Activated CD8-positive, alpha-beta T cell treated with anti-CD3 and anti-CD28 coated beads, Interleukin-2, amount 10 ng/mL, durations not matched to agents 7 days and 5 days (primary cell): ENCODE measurements around the gene ASPRV1. TPM values are rescaled to one million over a fixed set of nuclear protein-coding genes. Genes with fewer than 3 reads are reported as not detected.

Experiments
- ATAC-seq: fragments of 150-1000 bp; cut with Tn5 transposase; one replicate; pipeline ENCODE4 v1.10.0; 2021; ENCODE audit warnings: moderate library complexity
- CTCF ChIA-PET: fragments of 350-600 bp; sonication (Branson Sonifier 250); formaldehyde crosslinking; loops from one replicate; lab custom pipeline; 2021; ENCODE audit warnings: antibody characterized with exemption; lab: Charles Lee
- POLR2A ChIA-PET: fragments of 350-600 bp; sonication (Branson Sonifier 250); formaldehyde crosslinking; loops from one replicate; lab custom pipeline; 2021; ENCODE audit warnings: antibody characterized with exemption; lab: Charles Lee
- DNase-seq: peaks from one replicate; pipeline ENCODE4 v3.0.0-alpha.2; 2020
- H3K27ac Mint-ChIP-seq: one replicate; pipeline ENCODE4 v1.8.0; 2021; ENCODE audit warnings: mild to moderate bottlenecking, mixed read lengths
- H3K27me3 Mint-ChIP-seq: one replicate; pipeline ENCODE4 v1.8.0; 2021; ENCODE audit warnings: low read depth, mixed read lengths
- H3K36me3 Mint-ChIP-seq: one replicate; pipeline ENCODE4 v1.8.0; 2021; ENCODE audit warnings: low read depth, mixed read lengths
- H3K4me1 Mint-ChIP-seq: one replicate; pipeline ENCODE4 v1.8.0; 2021; ENCODE audit warnings: low read depth, mixed read lengths
- H3K4me3 Mint-ChIP-seq: one replicate; pipeline ENCODE4 v1.8.0; 2021; ENCODE audit warnings: mild to moderate bottlenecking, mixed read lengths
- H3K9me3 Mint-ChIP-seq: one replicate; pipeline ENCODE4 v1.8.0; 2022; ENCODE audit warnings: mixed read lengths; ENCODE audit not compliant: insufficient read depth
- total RNA-seq, 2 experiments: library from RNA; stranded (reverse); gene quantifications; one replicate each; pipeline ENCODE4 v1.2.3, GENCODE V29; 2021

ASPRV1 gene
- total RNA-seq, 2 experiments from 2014 or later, result 0.74 to 0.78 TPM

DNA sequence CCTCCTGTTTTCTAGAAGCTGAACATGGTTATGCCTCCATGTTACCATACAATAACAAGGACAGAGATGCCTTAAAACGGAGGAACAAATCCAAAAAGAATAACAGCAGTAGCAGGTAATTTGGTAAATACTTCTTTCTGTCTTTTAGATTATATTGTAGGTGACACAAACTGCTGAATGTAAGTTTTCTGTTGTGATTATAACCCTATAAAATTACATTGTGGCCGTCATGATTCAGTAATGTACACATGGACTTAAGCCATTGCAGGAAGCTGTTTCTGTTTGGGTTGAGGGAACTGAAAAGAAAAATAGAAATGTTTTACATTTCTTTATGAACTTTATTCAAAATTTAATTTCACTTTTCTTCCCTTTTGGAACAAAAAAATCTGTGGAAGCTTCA lies 45.3 kb downstream of the ASPRV1 start:
- H3K27ac Mint-ChIP-seq, result no peak overlapping the region
- ATAC-seq (no peak), DNase-seq (no peak)
- ChIA-PET POLR2A (interaction anchor here (0.6 to 4.2 kb wide), 10 partner anchors 11 to 275 kb away, joined by 3 to 28 read pairs (median 4); partner anchors contain the start of gene C2orf42), CTCF (interaction anchor here (0.8 to 6.5 kb wide), 5 partner anchors 8 to 275 kb away, joined by 3 to 142 read pairs (median 42); partner anchors contain the start of gene C2orf42)
- H3K27me3 Mint-ChIP-seq, result no peaks in the 10 kb centered on the region
- no peaks in the 10 kb centered on the region for H3K9me3 Mint-ChIP-seq
- peaks cover 42% of the 10 kb centered on the region for H3K4me1 Mint-ChIP-seq
- peaks cover 28% of the 10 kb centered on the region for H3K36me3 Mint-ChIP-seq
- peak overlapping the region; percentile 63 for H3K4me3 Mint-ChIP-seq

DNA sequence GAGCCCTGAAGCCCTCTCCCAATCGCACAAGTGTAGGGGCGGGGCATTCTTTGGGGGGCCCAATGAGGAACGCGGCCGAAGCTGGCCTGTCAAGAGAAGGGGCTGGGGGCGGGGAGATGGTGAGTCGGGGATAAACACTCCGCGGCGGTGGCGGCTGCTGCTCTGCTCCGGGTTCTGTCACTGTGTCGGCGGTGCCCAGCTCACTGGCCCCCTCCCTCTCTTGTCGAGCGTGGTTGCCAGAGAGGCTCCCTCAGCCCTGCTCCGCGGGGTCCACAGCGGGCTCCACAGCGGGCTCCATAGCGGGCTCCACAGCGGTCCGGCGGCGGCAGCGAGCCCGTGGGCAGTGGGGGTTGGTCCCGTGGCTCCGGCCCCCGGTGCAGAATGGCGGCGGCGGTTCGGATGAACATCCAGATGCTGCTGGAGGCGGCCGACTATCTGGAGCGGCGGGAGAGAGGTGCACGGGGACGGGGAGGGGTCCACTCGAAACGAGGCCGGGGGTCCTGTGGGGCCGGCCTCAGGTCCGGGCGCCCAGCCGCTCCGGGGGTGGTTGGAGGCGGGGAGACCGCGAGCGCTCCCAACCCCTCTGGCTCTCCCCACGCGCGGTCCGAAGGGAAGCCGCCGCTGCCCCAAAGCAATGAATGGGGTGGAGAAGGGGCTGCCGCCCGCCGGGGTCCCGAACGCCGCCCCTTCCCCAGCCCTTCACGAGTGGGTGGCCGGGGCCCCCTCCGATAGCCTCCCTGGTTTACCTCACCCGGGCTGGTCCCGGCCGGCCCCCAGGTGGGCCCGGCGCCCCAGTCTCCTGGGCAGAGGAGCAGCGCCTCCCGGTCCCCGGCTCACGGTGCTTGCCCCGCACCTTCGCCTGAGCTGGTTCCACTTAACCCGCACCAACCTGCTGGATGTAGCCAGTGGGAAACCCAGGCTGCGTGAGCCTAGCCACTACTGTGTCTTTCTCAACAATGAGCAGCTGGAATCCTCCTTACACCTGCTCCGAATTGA lies 46.2 kb downstream of the ASPRV1 start, which contains the start of gene MXD1:
Gene MXD1 (plus strand): TSS at position 160 of the 996 bp plus-strand sequence. CDS start 222 bp downstream, at position 382.
- H3K27ac Mint-ChIP-seq, result peak within 1 kb of the TSS; percentile 87
- H3K4me3 Mint-ChIP-seq, result peak within 1 kb of the TSS; percentile 84
- no peaks in the 10 kb centered on the region for H3K9me3 Mint-ChIP-seq
- no peak for ATAC-seq
- peaks cover 42% of the 10 kb centered on the region for H3K4me1 Mint-ChIP-seq
- POLR2A ChIA-PET, result interaction anchor here (0.6 to 4.2 kb wide), 33 partner anchors 9 to 378 kb away, joined by 3 to 44 read pairs (median 5); partner anchors contain the start of genes C2orf42, PCBP1, PCYOX1 and SNRNP27
- DNase-seq, result peak; percentile 30
- CTCF ChIA-PET, result interaction anchor here (0.6 to 6.5 kb wide), 33 partner anchors 8 to 388 kb away, joined by 3 to 142 read pairs (median 5); partner anchors contain the start of genes C2orf42, FAM136A, PCYOX1 and SNRNP27
- no peaks in the 10 kb centered on the region for H3K27me3 Mint-ChIP-seq
- peaks cover 26% of the 10 kb centered on the region for H3K36me3 Mint-ChIP-seq

DNA sequence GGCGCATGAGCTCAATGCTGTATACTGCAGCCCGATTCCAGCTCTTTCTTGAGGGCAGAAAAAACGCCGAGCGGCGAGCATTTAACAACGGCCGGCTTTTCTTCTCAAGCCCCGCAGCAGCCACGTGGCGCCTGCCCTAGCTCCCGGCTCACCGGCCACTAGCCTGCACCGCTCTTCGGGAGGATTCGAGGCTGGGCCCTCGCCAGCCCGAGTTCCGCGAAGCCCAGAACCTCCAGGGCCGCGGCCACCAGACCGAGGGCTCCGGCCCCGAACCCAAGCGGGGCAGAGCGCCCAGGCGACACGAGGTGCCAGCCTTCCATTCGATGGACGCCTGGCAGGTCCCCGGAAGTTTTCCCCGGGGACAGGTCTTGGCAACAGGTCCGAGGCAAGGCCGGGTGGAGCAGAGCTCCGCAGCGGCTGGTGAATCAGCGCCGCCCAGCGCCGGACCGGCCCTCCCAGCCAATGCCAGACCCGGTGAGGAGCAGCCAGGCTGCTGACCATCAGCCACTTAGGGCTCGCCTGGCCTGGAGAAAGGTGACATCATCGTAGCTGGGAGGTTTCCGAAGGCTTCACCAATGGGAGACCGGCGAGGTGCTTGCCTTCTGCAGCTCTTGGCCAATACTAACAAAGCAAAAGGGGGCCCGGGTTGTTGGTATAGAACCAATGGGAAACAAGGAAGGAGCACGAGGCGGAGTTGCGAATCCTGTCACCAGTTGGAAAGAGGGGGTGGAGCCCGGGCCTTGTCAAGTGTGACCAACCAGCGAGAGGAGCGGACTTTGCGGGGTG lies 47.1 kb downstream of the ASPRV1 start:
- H3K27me3 Mint-ChIP-seq, result no peaks in the 10 kb centered on the region
- POLR2A ChIA-PET, result interaction anchor here (0.6 to 4.2 kb wide), 33 partner anchors 10 to 387 kb away, joined by 3 to 44 read pairs (median 5); partner anchors contain the start of genes C2orf42, FAM136A, PCBP1 and PCYOX1
- CTCF ChIA-PET, result interaction anchor here (0.7 to 6.5 kb wide), 41 partner anchors 8 to 389 kb away, joined by 3 to 142 read pairs (median 4); partner anchors contain the start of genes C2orf42, FAM136A, PCBP1 and PCYOX1
- H3K27ac Mint-ChIP-seq, result peak overlapping the region; percentile 87
- peak overlapping the region; percentile 84 for H3K4me3 Mint-ChIP-seq
- peaks cover 42% of the 10 kb centered on the region for H3K4me1 Mint-ChIP-seq
- peaks cover 23% of the 10 kb centered on the region for H3K36me3 Mint-ChIP-seq
- ATAC-seq (peak; percentile 93), DNase-seq (peak; percentile 100)
- no peaks in the 10 kb centered on the region for H3K9me3 Mint-ChIP-seq

DNA sequence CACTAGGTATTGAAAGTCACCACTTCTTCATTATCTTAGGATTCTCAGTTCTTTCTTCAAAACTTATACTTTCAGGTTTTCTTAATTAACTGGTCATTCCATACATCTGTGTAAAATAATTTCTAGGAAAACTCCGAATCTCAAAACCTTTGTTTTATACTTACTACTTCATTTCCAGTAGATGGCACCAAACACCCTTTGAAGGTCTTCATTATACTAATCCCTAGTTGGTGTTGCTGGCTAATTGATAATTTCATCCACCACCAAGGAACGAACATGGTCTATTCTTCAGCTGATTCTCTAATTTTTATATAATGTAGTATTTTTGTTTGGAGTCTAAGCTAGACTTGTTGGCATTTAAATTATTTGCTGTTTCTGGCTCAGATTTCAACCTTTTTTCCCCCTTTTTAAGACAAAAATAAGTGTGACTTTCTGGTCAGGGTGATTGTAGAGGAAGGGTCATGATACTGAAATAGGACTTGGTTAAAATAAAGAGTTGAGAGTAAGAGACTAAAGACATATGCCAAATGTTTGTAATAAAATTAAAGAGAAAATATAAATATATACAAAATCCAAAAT lies 49.4 kb downstream of the ASPRV1 start:
- Mint-ChIP-seq H3K27me3 (no peaks in the 10 kb centered on the region), H3K4me3 (no peak overlapping the region), H3K4me1 (peaks cover 30% of the 10 kb centered on the region), H3K27ac (no peak overlapping the region), H3K9me3 (no peaks in the 10 kb centered on the region), H3K36me3 (peaks cover 23% of the 10 kb centered on the region)
- ATAC-seq (no peak), DNase-seq (no peak)
- CTCF ChIA-PET, result interaction anchor here (0.7 to 6.5 kb wide), 36 partner anchors 10 to 391 kb away, joined by 3 to 142 read pairs (median 4); partner anchors contain the start of genes C2orf42, FAM136A, PCYOX1 and SNRPG
- POLR2A ChIA-PET, result interaction anchor here (1.5 to 3.4 kb wide), 2 partner anchors 156 to 180 kb away, joined by 4 to 11 read pairs; no protein-coding TSS in a partner anchor

Other genes starting within 250 kb of the ASPRV1 start
- gene ANXA4, start 219.5 kb downstream of the ASPRV1 start, total RNA-seq, result 10 to 100 TPM; 53.5 to 59.5 TPM
- gene GMCL1, start 132.0 kb downstream of the ASPRV1 start, total RNA-seq, result 10 to 100 TPM; 25.4 to 31.6 TPM
- gene SNRNP27, start 67.7 kb downstream of the ASPRV1 start, total RNA-seq, result 10 to 100 TPM; 53.0 to 56.0 TPM
- 10 to 100 TPM in 1 of 2 experiments, 1 to 10 TPM in 1; 7.7 to 10.2 TPM for gene MXD1, start 46.5 kb downstream of the ASPRV1 start, total RNA-seq
- gene PCBP1, start 125.8 kb upstream of the ASPRV1 start, total RNA-seq, result 100 to 1,000 TPM; 516 to 518 TPM
- gene C2orf42, start 229.4 kb upstream of the ASPRV1 start, total RNA-seq, result 10 to 100 TPM; 23.0 to 29.4 TPM